Activated CD8-positive, alpha-beta T cell treated with anti-CD3 and anti-CD28 coated beads, Interleukin-2, amount 10 ng/mL, durations not matched to agents 7 days and 5 days (primary cell): ENCODE results near the gene FHIT. TPM values are rescaled to one million over a fixed set of nuclear protein-coding genes. Genes with fewer than 3 reads are reported as not detected.
"Not testable (repeated sequence)": the region's sequence is repeated elsewhere in the genome, so short reads cannot be mapped to it uniquely, and the experiment has no call there.

Experiments
- ATAC-seq: fragments of 150-1000 bp; cut with Tn5 transposase; one replicate; pipeline ENCODE4 v1.10.0; 2021; ENCODE audit warnings: moderate library complexity
- CTCF ChIA-PET: fragments of 350-600 bp; sonication (Branson Sonifier 250); formaldehyde crosslinking; loops from one replicate; lab custom pipeline; 2021; ENCODE audit warnings: antibody characterized with exemption; lab: Charles Lee
- POLR2A ChIA-PET: fragments of 350-600 bp; sonication (Branson Sonifier 250); formaldehyde crosslinking; loops from one replicate; lab custom pipeline; 2021; ENCODE audit warnings: antibody characterized with exemption; lab: Charles Lee
- DNase-seq: peaks from one replicate; pipeline ENCODE4 v3.0.0-alpha.2; 2020
- H3K27ac Mint-ChIP-seq: one replicate; pipeline ENCODE4 v1.8.0; 2021; ENCODE audit warnings: mild to moderate bottlenecking, mixed read lengths
- H3K27me3 Mint-ChIP-seq: one replicate; pipeline ENCODE4 v1.8.0; 2021; ENCODE audit warnings: low read depth, mixed read lengths
- H3K36me3 Mint-ChIP-seq: one replicate; pipeline ENCODE4 v1.8.0; 2021; ENCODE audit warnings: low read depth, mixed read lengths
- H3K4me1 Mint-ChIP-seq: one replicate; pipeline ENCODE4 v1.8.0; 2021; ENCODE audit warnings: low read depth, mixed read lengths
- H3K4me3 Mint-ChIP-seq: one replicate; pipeline ENCODE4 v1.8.0; 2021; ENCODE audit warnings: mild to moderate bottlenecking, mixed read lengths
- H3K9me3 Mint-ChIP-seq: one replicate; pipeline ENCODE4 v1.8.0; 2022; ENCODE audit warnings: mixed read lengths; ENCODE audit not compliant: insufficient read depth
- total RNA-seq, 2 experiments: library from RNA; stranded (reverse); gene quantifications; one replicate each; pipeline ENCODE4 v1.2.3, GENCODE V29; 2021

The FHIT gene
- total RNA-seq, 2 experiments from 2014 or later = 4.8 TPM

- H3K4me1 Mint-ChIP-seq, H3K9me3 Mint-ChIP-seq, H3K4me3 Mint-ChIP-seq, CTCF ChIA-PET, ATAC-seq, H3K27me3 Mint-ChIP-seq, DNase-seq, H3K27ac Mint-ChIP-seq, POLR2A ChIA-PET, H3K36me3 Mint-ChIP-seq: not testable (repeated sequence)
These were observed 711.9 kb downstream of the FHIT start for GRCh38 chr3:60539394-60539793.

- ChIA-PET POLR2A (no interaction called here), CTCF (no interaction called here)
- H3K9me3 Mint-ChIP-seq = peaks cover 9% of the 10 kb centered on the region
- H3K4me1 Mint-ChIP-seq = no peaks in the 10 kb centered on the region
- no peak overlapping the region for H3K27ac Mint-ChIP-seq
- H3K36me3 Mint-ChIP-seq = no peaks in the 10 kb centered on the region
- no peaks in the 10 kb centered on the region for H3K27me3 Mint-ChIP-seq
- H3K4me3 Mint-ChIP-seq = no peak overlapping the region
- ATAC-seq = no peak
- DNase-seq = no peak
These were observed 714.8 kb downstream of the FHIT start for GRCh38 chr3:60536420-60536819.

GRCh38 chr3:60531759-60532158, 719.5 kb downstream of the FHIT start:
- no peaks in the 10 kb centered on the region for H3K27me3 Mint-ChIP-seq
- ChIA-PET CTCF (no interaction called here), POLR2A (no interaction called here)
- ATAC-seq = no peak
- no peaks in the 10 kb centered on the region for H3K36me3 Mint-ChIP-seq
- no peaks in the 10 kb centered on the region for H3K4me1 Mint-ChIP-seq
- no peaks in the 10 kb centered on the region for H3K9me3 Mint-ChIP-seq
- no peak overlapping the region for H3K4me3 Mint-ChIP-seq
- H3K27ac Mint-ChIP-seq = no peak overlapping the region
- no peak for DNase-seq

GRCh38 chr3:60528651-60529050, 722.6 kb downstream of the FHIT start:
- ATAC-seq (no peak), DNase-seq (no peak)
- Mint-ChIP-seq H3K4me1 (no peaks in the 10 kb centered on the region), H3K4me3 (no peak overlapping the region), H3K27me3 (no peaks in the 10 kb centered on the region), H3K36me3 (no peaks in the 10 kb centered on the region), H3K27ac (no peak overlapping the region), H3K9me3 (no peaks in the 10 kb centered on the region)
- ChIA-PET CTCF (no interaction called here), POLR2A (no interaction called here)

- H3K36me3 Mint-ChIP-seq = no peaks in the 10 kb centered on the region
- H3K9me3 Mint-ChIP-seq = no peaks in the 10 kb centered on the region
- ATAC-seq = no peak
- ChIA-PET CTCF (no interaction called here), POLR2A (no interaction called here)
- H3K4me3 Mint-ChIP-seq = no peak overlapping the region
- no peaks in the 10 kb centered on the region for H3K4me1 Mint-ChIP-seq
- H3K27ac Mint-ChIP-seq = no peak overlapping the region
- no peak for DNase-seq
- no peaks in the 10 kb centered on the region for H3K27me3 Mint-ChIP-seq
These were observed 727.7 kb downstream of the FHIT start for GRCh38 chr3:60523536-60523935.

- ATAC-seq = no peak
- no peaks in the 10 kb centered on the region for H3K36me3 Mint-ChIP-seq
- H3K4me1 Mint-ChIP-seq = no peaks in the 10 kb centered on the region
- POLR2A ChIA-PET = no interaction called here
- CTCF ChIA-PET = no interaction called here
- no peaks in the 10 kb centered on the region for H3K9me3 Mint-ChIP-seq
- DNase-seq = no peak
- H3K27me3 Mint-ChIP-seq = no peaks in the 10 kb centered on the region
- H3K27ac Mint-ChIP-seq = no peak overlapping the region
- no peak overlapping the region for H3K4me3 Mint-ChIP-seq
These were observed 734.1 kb downstream of the FHIT start for GRCh38 chr3:60517134-60517533.

GRCh38 chr3:60514866-60515265, 736.4 kb downstream of the FHIT start:
- no peak for DNase-seq
- H3K27me3 Mint-ChIP-seq = no peaks in the 10 kb centered on the region
- ATAC-seq = no peak
- H3K27ac Mint-ChIP-seq = no peak overlapping the region
- ChIA-PET POLR2A (no interaction called here), CTCF (interaction anchor here (0.6 kb wide), 1 partner anchor 466 kb away, joined by 3 read pairs; no protein-coding TSS in a partner anchor)
- no peak overlapping the region for H3K4me3 Mint-ChIP-seq
- no peaks in the 10 kb centered on the region for H3K9me3 Mint-ChIP-seq
- no peaks in the 10 kb centered on the region for H3K36me3 Mint-ChIP-seq
- no peaks in the 10 kb centered on the region for H3K4me1 Mint-ChIP-seq

- ChIA-PET POLR2A (no interaction called here), CTCF (no interaction called here)
- H3K4me1 Mint-ChIP-seq = no peaks in the 10 kb centered on the region
- no peaks in the 10 kb centered on the region for H3K27me3 Mint-ChIP-seq
- H3K36me3 Mint-ChIP-seq = no peaks in the 10 kb centered on the region
- H3K27ac Mint-ChIP-seq = no peak overlapping the region
- no peak for ATAC-seq
- no peak overlapping the region for H3K4me3 Mint-ChIP-seq
- DNase-seq = no peak
- H3K9me3 Mint-ChIP-seq = no peaks in the 10 kb centered on the region
These were observed 737.1 kb downstream of the FHIT start for GRCh38 chr3:60514085-60514649.

- no peak overlapping the region for H3K27ac Mint-ChIP-seq
These were observed 738.0 kb downstream of the FHIT start for GRCh38 chr3:60513241-60513640.

GRCh38 chr3:60512506-60512905, 738.7 kb downstream of the FHIT start:
- CTCF ChIA-PET = no interaction called here
- Mint-ChIP-seq H3K9me3 (no peaks in the 10 kb centered on the region), H3K4me1 (no peaks in the 10 kb centered on the region), H3K36me3 (no peaks in the 10 kb centered on the region), H3K27ac (no peak overlapping the region), H3K4me3 (no peak overlapping the region), H3K27me3 (no peaks in the 10 kb centered on the region)
- ATAC-seq (no peak), DNase-seq (no peak)
- POLR2A ChIA-PET = no interaction called here

More at GRCh38 chr3:60513241-60513640, 738.0 kb downstream of the FHIT start:
- H3K27me3 Mint-ChIP-seq = no peaks in the 10 kb centered on the region
- H3K36me3 Mint-ChIP-seq = no peaks in the 10 kb centered on the region
- ChIA-PET CTCF (no interaction called here), POLR2A (no interaction called here)
- H3K4me1 Mint-ChIP-seq = no peaks in the 10 kb centered on the region
- H3K9me3 Mint-ChIP-seq = no peaks in the 10 kb centered on the region
- ATAC-seq = no peak
- no peak for DNase-seq
- H3K4me3 Mint-ChIP-seq = no peak overlapping the region

- Mint-ChIP-seq H3K27ac (no peak overlapping the region), H3K9me3 (no peaks in the 10 kb centered on the region), H3K4me1 (no peaks in the 10 kb centered on the region), H3K36me3 (no peaks in the 10 kb centered on the region), H3K4me3 (no peak overlapping the region), H3K27me3 (no peaks in the 10 kb centered on the region)
- ChIA-PET CTCF (no interaction called here), POLR2A (no interaction called here)
- no peak for ATAC-seq
- DNase-seq = no peak
These were observed 741.8 kb downstream of the FHIT start for GRCh38 chr3:60509471-60509870.

GRCh38 chr3:60504827-60505457, 746.3 kb downstream of the FHIT start:
- H3K27me3 Mint-ChIP-seq = no peaks in the 10 kb centered on the region
- H3K4me3 Mint-ChIP-seq = no peak overlapping the region
- H3K27ac Mint-ChIP-seq = no peak overlapping the region
- ATAC-seq (no peak), DNase-seq (no peak)
- H3K9me3 Mint-ChIP-seq = peaks cover 6% of the 10 kb centered on the region
- H3K36me3 Mint-ChIP-seq = no peaks in the 10 kb centered on the region
- ChIA-PET CTCF (no interaction called here), POLR2A (no interaction called here)
- no peaks in the 10 kb centered on the region for H3K4me1 Mint-ChIP-seq

- ChIA-PET CTCF (no interaction called here), POLR2A (no interaction called here)
- H3K36me3 Mint-ChIP-seq = no peaks in the 10 kb centered on the region
- no peaks in the 10 kb centered on the region for H3K4me1 Mint-ChIP-seq
- H3K9me3 Mint-ChIP-seq = peaks cover 6% of the 10 kb centered on the region
- no peak overlapping the region for H3K27ac Mint-ChIP-seq
- H3K27me3 Mint-ChIP-seq = no peaks in the 10 kb centered on the region
- ATAC-seq = no peak
- no peak overlapping the region for H3K4me3 Mint-ChIP-seq
- no peak for DNase-seq
These were observed 749.9 kb downstream of the FHIT start for GRCh38 chr3:60501314-60501713.
